ENCODE measurements around the gene EFS. TPM values are rescaled to one million over a fixed set of nuclear protein-coding genes. Genes with fewer than 3 reads are reported as not detected.

The EFS gene
- total RNA-seq, 2 donors from 2014 or later = 1.1 to 2.3 TPM

GRCh38 chr14:23324993-23325392 lies 40.0 kb downstream of the EFS start:
- TF ChIP-seq, protein P1, sequence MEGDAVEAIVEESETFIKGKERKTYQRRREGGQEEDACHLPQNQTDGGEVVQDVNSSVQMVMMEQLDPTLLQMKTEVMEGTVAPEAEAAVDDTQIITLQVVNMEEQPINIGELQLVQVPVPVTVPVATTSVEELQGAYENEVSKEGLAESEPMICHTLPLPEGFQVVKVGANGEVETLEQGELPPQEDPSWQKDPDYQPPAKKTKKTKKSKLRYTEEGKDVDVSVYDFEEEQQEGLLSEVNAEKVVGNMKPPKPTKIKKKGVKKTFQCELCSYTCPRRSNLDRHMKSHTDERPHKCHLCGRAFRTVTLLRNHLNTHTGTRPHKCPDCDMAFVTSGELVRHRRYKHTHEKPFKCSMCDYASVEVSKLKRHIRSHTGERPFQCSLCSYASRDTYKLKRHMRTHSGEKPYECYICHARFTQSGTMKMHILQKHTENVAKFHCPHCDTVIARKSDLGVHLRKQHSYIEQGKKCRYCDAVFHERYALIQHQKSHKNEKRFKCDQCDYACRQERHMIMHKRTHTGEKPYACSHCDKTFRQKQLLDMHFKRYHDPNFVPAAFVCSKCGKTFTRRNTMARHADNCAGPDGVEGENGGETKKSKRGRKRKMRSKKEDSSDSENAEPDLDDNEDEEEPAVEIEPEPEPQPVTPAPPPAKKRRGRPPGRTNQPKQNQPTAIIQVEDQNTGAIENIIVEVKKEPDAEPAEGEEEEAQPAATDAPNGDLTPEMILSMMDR (IDR thresholded peaks at IDR 0.05) = no peak
- Histone ChIP-seq H3K27ac (no peak overlapping the region), H3K36me3 (peaks cover 10% of the 10 kb centered on the region), H3K4me1 (no peaks in the 10 kb centered on the region), H3K27me3 (no peaks in the 10 kb centered on the region), H3K4me3 (no peak overlapping the region), H3K9ac (ENCODE audit: low read depth in 2 of 2, low read length in 2 of 2) (no peak overlapping the region), H3K9me3 (no peaks in the 10 kb centered on the region)
- no peak for DNase-seq
- intact Hi-C loops (cut with DNase I) = loop anchor here (5.0 to 10.0 kb wide), 4 partner anchors 57 to 150 kb away; no protein-coding TSS in a partner anchor

GRCh38 chr14:23324455-23324846 lies 40.5 kb downstream of the EFS start:
- no peak for DNase-seq
- no peak overlapping the region for H3K27ac ChIP-seq
- peaks cover 10% of the 10 kb centered on the region for H3K36me3 ChIP-seq
- no peaks in the 10 kb centered on the region for H3K27me3 ChIP-seq
- no peaks in the 10 kb centered on the region for H3K4me1 ChIP-seq
- no peak overlapping the region for H3K4me3 ChIP-seq
- no peak overlapping the region for H3K9ac ChIP-seq (ENCODE audit: low read depth in 2 of 2, low read length in 2 of 2)
- no peaks in the 10 kb centered on the region for H3K9me3 ChIP-seq
- intact Hi-C loops (cut with DNase I) = loop anchor here (10.0 kb wide), 3 partner anchors 60 to 150 kb away; no protein-coding TSS in a partner anchor
- TF ChIP-seq, protein P1 (IDR thresholded peaks at IDR 0.05) = no peak

DNA sequence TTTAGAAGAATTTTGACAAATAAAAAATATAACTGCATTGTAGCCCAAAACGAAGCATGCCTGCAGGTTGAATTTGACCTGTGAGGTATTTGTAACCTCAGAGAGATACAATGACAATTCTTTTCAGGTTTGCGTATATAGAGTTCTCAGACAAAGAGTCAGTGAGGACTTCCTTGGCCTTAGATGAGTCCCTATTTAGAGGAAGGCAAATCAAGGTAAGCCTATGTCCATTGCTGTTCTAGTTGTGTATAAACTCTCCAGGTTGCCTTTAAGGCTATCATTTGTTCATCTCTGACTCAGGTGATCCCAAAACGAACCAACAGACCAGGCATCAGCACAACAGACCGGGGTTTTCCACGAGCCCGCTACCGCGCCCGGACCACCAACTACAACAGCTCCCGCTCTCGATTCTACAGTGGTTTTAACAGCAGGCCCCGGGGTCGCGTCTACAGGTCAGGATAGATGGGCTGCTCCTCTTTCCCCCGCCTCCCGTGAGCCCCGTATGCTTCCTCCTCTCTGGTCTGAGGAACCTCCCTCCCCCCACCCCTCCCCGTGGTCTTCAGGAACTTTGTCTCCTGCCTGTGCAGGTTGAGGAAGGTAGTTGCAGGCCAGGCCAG lies 41.0 kb downstream of the EFS start:
- Histone ChIP-seq H3K9ac (ENCODE audit: low read depth in 2 of 2, low read length in 2 of 2) (no peak overlapping the region), H3K27ac (no peak overlapping the region), H3K27me3 (no peaks in the 10 kb centered on the region), H3K9me3 (no peaks in the 10 kb centered on the region), H3K36me3 (peaks cover 10% of the 10 kb centered on the region), H3K4me1 (no peaks in the 10 kb centered on the region), H3K4me3 (no peak overlapping the region)
- TF ChIP-seq, protein P1 (IDR thresholded peaks at IDR 0.05) = no peak
- intact Hi-C loops (cut with DNase I) = loop anchor here (10.0 kb wide), 3 partner anchors 59 to 151 kb away; no protein-coding TSS in a partner anchor
- DNase-seq = no peak

GRCh38 chr14:23322568-23323517 lies 42.1 kb downstream of the EFS start:
- Histone ChIP-seq H3K9me3 (no peaks in the 10 kb centered on the region), H3K36me3 (peaks cover 10% of the 10 kb centered on the region), H3K4me1 (no peaks in the 10 kb centered on the region), H3K27me3 (no peaks in the 10 kb centered on the region), H3K9ac (ENCODE audit: low read depth in 2 of 2, low read length in 2 of 2) (peak overlapping the region; percentile 87 to 91), H3K27ac (peak overlapping the region; percentile 92), H3K4me3 (peak overlapping the region; percentile 96)
- TF ChIP-seq, protein P1 (IDR thresholded peaks at IDR 0.05) = no peak
- no peak for DNase-seq
- intact Hi-C loops (cut with DNase I) = loop anchor here (10.0 kb wide), 3 partner anchors 58 to 152 kb away; no protein-coding TSS in a partner anchor
